Measurements from ENCODE around the gene PFDN6.
"Not testable (repeated sequence)": the region's sequence is repeated elsewhere in the genome, so short reads cannot be mapped to it uniquely, and the experiment has no call there.

Gene PFDN6

DNA sequence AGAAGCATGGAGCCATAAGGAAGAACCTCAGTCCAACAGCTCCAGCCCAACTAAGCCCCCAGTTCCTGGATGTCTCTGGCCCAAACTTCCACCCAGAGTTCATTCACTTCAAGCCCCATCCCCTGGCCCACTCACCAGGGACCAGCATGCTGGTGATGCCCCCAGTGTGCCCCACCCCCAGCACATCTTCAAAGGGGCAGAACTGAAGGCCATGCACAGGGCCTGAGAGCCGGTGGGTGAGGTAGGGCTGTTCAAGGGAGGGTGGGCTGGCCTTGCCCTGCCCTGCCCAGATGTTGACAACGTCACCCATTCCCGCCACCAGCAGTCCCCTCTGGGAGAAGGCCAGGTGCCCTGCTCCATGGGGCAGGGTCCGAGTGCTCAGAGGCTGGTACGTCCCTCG, 8.9 kb upstream of the PFDN6 start:
- TF ChIP-seq CSDC2 (CRISPR knock-in tag; IDR thresholded peaks at IDR 0.05) = no peak
- TF ChIP-seq ESRRG (CRISPR knock-in tag; IDR thresholded peaks at IDR 0.05) = no peak
- no peak for TF ChIP-seq ZNF8 (CRISPR knock-in tag; IDR thresholded peaks at IDR 0.05)
- no peak for TF ChIP-seq PPARA (CRISPR knock-in tag; IDR thresholded peaks at IDR 0.05; ENCODE audit: borderline replicate concordance)
- no peak for TF ChIP-seq BACH2 (CRISPR knock-in tag; IDR thresholded peaks at IDR 0.05; ENCODE audit: borderline replicate concordance)
- TF ChIP-seq, protein P1, sequence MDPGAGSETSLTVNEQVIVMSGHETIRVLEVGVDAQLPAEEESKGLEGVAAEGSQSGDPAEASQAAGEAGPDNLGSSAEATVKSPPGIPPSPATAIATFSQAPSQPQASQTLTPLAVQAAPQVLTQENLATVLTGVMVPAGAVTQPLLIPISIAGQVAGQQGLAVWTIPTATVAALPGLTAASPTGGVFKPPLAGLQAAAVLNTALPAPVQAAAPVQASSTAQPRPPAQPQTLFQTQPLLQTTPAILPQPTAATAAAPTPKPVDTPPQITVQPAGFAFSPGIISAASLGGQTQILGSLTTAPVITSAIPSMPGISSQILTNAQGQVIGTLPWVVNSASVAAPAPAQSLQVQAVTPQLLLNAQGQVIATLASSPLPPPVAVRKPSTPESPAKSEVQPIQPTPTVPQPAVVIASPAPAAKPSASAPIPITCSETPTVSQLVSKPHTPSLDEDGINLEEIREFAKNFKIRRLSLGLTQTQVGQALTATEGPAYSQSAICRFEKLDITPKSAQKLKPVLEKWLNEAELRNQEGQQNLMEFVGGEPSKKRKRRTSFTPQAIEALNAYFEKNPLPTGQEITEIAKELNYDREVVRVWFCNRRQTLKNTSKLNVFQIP (CRISPR knock-in tag; IDR thresholded peaks at IDR 0.05; ENCODE audit: borderline replicate concordance, low read depth) = no peak
- no peak for TF ChIP-seq OSR1 (CRISPR knock-in tag; IDR thresholded peaks at IDR 0.05)
- TF ChIP-seq, protein P2, sequence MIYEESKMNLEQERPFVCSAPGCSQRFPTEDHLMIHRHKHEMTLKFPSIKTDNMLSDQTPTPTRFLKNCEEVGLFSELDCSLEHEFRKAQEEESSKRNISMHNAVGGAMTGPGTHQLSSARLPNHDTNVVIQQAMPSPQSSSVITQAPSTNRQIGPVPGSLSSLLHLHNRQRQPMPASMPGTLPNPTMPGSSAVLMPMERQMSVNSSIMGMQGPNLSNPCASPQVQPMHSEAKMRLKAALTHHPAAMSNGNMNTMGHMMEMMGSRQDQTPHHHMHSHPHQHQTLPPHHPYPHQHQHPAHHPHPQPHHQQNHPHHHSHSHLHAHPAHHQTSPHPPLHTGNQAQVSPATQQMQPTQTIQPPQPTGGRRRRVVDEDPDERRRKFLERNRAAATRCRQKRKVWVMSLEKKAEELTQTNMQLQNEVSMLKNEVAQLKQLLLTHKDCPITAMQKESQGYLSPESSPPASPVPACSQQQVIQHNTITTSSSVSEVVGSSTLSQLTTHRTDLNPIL (CRISPR knock-in tag; IDR thresholded peaks at IDR 0.05; ENCODE audit: low read depth) = no peak
- TF ChIP-seq, protein P3, sequence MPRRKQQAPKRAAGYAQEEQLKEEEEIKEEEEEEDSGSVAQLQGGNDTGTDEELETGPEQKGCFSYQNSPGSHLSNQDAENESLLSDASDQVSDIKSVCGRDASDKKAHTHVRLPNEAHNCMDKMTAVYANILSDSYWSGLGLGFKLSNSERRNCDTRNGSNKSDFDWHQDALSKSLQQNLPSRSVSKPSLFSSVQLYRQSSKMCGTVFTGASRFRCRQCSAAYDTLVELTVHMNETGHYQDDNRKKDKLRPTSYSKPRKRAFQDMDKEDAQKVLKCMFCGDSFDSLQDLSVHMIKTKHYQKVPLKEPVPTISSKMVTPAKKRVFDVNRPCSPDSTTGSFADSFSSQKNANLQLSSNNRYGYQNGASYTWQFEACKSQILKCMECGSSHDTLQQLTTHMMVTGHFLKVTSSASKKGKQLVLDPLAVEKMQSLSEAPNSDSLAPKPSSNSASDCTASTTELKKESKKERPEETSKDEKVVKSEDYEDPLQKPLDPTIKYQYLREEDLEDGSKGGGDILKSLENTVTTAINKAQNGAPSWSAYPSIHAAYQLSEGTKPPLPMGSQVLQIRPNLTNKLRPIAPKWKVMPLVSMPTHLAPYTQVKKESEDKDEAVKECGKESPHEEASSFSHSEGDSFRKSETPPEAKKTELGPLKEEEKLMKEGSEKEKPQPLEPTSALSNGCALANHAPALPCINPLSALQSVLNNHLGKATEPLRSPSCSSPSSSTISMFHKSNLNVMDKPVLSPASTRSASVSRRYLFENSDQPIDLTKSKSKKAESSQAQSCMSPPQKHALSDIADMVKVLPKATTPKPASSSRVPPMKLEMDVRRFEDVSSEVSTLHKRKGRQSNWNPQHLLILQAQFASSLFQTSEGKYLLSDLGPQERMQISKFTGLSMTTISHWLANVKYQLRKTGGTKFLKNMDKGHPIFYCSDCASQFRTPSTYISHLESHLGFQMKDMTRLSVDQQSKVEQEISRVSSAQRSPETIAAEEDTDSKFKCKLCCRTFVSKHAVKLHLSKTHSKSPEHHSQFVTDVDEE (CRISPR knock-in tag; IDR thresholded peaks at IDR 0.05) = no peak
- TF ChIP-seq, protein P4, sequence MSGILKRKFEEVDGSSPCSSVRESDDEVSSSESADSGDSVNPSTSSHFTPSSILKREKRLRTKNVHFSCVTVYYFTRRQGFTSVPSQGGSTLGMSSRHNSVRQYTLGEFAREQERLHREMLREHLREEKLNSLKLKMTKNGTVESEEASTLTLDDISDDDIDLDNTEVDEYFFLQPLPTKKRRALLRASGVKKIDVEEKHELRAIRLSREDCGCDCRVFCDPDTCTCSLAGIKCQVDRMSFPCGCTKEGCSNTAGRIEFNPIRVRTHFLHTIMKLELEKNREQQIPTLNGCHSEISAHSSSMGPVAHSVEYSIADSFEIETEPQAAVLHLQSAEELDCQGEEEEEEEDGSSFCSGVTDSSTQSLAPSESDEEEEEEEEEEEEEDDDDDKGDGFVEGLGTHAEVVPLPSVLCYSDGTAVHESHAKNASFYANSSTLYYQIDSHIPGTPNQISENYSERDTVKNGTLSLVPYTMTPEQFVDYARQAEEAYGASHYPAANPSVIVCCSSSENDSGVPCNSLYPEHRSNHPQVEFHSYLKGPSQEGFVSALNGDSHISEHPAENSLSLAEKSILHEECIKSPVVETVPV (CRISPR knock-in tag; IDR thresholded peaks at IDR 0.05) = no peak
- TF ChIP-seq TOX (CRISPR knock-in tag; IDR thresholded peaks at IDR 0.05; ENCODE audit: borderline replicate concordance) = no peak
- TF ChIP-seq ISL1 (CRISPR knock-in tag; IDR thresholded peaks at IDR 0.05) = no peak
- no peak for TF ChIP-seq ARNTL (CRISPR knock-in tag; IDR thresholded peaks at IDR 0.05; ENCODE audit: borderline replicate concordance, low read depth)
- ATAC-seq = no peak

DNA sequence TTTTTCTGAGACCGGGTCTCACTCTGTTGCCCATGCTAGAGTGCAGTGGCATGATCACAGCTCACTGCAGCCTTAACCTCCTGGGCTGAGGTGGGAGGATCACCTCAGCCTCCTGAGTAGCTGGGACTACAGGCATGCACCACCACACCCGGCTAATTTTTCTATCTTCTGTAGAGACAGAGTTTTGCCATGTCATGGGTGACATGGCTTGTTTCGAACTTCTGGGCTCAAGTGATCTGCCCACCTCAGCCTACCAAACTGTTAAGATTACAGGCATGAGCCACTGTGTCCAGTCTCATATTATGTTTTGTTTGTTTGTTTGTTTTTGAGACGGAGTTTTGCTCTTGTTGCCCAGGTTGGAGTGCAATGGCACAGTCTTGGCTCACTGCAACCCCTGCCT, 4.2 kb upstream of the PFDN6 start:
- not testable (repeated sequence) for ATAC-seq

DNA sequence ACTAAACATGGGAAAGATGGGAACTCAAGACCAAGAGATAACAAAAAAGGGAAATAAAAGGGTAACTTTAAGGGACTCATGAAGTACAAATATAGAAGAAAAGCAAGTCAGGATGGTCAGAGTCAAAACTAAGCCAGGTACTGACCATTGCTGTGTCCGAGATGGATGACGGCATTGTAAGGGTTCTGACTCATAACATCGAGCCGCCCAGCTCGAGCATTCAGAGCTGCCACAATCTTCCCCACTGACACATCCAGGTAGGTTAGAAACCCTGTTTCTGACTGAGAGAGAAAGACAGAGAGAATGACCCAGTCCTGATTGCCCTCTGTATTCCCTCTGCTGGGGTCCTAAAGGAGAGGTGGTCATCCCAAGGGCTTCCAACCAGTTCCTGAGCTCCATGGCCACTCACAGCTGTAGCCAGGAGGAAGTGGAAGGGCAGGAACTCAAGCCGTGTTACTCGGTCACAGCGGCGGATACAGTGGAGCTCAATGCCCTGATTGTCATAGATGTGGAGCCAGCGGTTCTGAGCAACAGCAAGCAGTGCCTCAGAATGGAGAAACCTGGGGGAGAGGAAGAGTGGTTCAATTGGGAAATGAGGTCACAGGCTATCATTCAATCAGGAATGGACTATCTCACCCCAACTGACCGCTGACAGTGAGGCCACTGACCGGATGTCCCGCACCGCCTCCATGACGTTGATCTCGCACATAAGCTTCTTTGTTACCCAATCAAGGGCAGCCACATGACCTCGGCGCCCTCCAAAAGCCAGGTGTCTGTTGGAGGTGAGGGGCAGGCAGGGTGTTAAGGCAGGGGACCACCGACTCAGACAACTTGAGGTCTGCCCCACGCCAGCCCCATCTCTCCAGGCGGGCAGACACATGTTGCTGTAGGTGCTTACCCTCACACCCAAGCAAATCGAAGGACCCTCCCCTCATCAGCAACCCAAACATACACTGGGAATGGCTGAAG, 2.2 kb upstream of the PFDN6 start:
- TF ChIP-seq ZNF8 (CRISPR knock-in tag; IDR thresholded peaks at IDR 0.05) (no peak), ARNTL (CRISPR knock-in tag; IDR thresholded peaks at IDR 0.05; ENCODE audit: borderline replicate concordance, low read depth) (no peak)
- TF ChIP-seq, protein P5, sequence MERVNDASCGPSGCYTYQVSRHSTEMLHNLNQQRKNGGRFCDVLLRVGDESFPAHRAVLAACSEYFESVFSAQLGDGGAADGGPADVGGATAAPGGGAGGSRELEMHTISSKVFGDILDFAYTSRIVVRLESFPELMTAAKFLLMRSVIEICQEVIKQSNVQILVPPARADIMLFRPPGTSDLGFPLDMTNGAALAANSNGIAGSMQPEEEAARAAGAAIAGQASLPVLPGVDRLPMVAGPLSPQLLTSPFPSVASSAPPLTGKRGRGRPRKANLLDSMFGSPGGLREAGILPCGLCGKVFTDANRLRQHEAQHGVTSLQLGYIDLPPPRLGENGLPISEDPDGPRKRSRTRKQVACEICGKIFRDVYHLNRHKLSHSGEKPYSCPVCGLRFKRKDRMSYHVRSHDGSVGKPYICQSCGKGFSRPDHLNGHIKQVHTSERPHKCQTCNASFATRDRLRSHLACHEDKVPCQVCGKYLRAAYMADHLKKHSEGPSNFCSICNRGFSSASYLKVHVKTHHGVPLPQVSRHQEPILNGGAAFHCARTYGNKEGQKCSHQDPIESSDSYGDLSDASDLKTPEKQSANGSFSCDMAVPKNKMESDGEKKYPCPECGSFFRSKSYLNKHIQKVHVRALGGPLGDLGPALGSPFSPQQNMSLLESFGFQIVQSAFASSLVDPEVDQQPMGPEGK (CRISPR knock-in tag; IDR thresholded peaks at IDR 0.05; ENCODE audit: borderline replicate concordance) = no peak
- ATAC-seq = no peak

DNA sequence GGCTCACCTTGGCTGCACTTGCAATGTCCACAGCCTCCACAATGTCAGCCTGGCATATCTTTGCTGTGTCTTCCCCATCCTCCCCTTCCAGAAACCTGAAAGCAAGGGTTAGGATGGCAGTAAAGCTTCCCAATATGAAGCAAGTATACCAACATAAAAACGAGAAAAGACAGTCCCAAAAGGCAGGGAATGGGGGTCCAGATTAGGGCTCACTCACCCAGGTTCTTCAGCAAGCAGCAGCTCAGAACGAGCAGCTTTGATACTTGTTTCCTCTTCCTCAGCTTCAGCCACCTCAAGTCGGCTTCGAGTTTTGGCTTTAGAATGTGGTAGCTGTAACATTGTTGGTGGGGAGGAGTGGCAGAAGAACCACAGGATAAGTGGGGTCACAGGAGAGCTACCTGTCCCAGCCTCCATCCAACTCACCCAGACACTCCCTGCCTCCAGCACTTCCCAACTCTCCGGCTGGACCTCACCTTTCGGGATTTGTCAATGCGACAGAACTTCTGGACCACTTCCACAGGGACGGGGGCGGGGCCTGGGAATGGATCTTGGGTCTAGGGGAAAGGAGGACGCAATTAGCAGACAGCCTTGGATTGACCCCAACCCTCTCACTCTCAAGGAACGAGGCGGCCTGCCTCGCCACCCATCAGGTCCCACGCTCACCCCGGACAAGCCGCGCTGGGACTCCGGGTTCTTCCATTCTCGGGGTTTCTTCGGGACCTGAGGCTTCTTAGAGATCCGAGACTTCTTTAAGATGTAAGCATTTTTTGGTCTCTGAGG, 1.1 kb upstream of the PFDN6 start:
- TF ChIP-seq ZFP3 (CRISPR knock-in tag; IDR thresholded peaks at IDR 0.05) (no peak), ARNTL (CRISPR knock-in tag; IDR thresholded peaks at IDR 0.05; ENCODE audit: borderline replicate concordance, low read depth) (no peak)
- ATAC-seq = no peak
